ENCODE data around the gene LRRIQ3. TPM values are rescaled to one million over a fixed set of nuclear protein-coding genes. Genes with fewer than 3 reads are reported as not detected.

LRRIQ3 gene
- total and polyA plus RNA-seq, 10 of the 15 experiments (the other 5 are each of a cell fraction or from before 2014, with no cell fraction given) = 1.1 to 5.1 (median 2.7) TPM

GRCh38 chr1:74223453-74223852 lies 25.5 kb upstream of the LRRIQ3 start:
- intact Hi-C loops (cut with micrococcal nuclease; ENCODE audit: unreplicated experiment) = no loop called here
- no peak for FAIRE-seq
- Histone ChIP-seq H3K79me2 (ENCODE audit: control insufficient read depth, insufficient read depth, low read length) (no peaks in the 10 kb centered on the region), H3K9ac (ENCODE audit: control insufficient read depth, insufficient read depth, low read length) (no peak overlapping the region), H3K4me1 (ENCODE audit: control insufficient read depth, insufficient read depth, low read length) (no peaks in the 10 kb centered on the region), H4K20me1 (ENCODE audit: control insufficient read depth, insufficient read depth) (no peaks in the 10 kb centered on the region), H3K36me3 (ENCODE audit: control insufficient read depth in 2 of 2, insufficient read depth in 2 of 2, low read length in 1 of 2) (no peaks in the 10 kb centered on the region), H2AFZ (ENCODE audit: control insufficient read depth, low read depth, low read length) (no peak overlapping the region), H3K4me2 (ENCODE audit: control insufficient read depth, insufficient read depth) (no peak overlapping the region), H3K9me3 (replicated peaks; ENCODE audit: control insufficient read depth, insufficient read depth, low read length) (no peaks in the 10 kb centered on the region), H3K4me3 (no peak overlapping the region), H3K27me3 (replicated peaks in 1 of 2; ENCODE audit: control insufficient read depth in 2 of 2, insufficient read depth in 2 of 2, low read length in 1 of 2) (no peaks in the 10 kb centered on the region), H3K27ac (ENCODE audit: control insufficient read depth, insufficient read depth) (no peak overlapping the region)
- RAD21 ChIA-PET (ENCODE audit: unreplicated experiment) = no interaction called here
- POLR2A ChIA-PET = no interaction called here
- BruUV-seq (replicated peaks) = no TSS peak
- in situ Hi-C loops (cut with MboI) = no loop called here
- 27% methylated on average over 3 of the region's 3 CpGs for WGBS (ENCODE audit: insufficient coverage, insufficient replicate concordance, low lambda C conversion rate, missing lambda C conversion rate)
- SMC1A ChIA-PET (ENCODE audit: uncharacterized antibody, unreplicated experiment) = no interaction called here
- DNase-seq (ENCODE audit: low read depth, low spot score) = no peak
- TF ChIP-seq, protein P1, sequence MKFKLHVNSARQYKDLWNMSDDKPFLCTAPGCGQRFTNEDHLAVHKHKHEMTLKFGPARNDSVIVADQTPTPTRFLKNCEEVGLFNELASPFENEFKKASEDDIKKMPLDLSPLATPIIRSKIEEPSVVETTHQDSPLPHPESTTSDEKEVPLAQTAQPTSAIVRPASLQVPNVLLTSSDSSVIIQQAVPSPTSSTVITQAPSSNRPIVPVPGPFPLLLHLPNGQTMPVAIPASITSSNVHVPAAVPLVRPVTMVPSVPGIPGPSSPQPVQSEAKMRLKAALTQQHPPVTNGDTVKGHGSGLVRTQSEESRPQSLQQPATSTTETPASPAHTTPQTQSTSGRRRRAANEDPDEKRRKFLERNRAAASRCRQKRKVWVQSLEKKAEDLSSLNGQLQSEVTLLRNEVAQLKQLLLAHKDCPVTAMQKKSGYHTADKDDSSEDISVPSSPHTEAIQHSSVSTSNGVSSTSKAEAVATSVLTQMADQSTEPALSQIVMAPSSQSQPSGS (IDR thresholded peaks at IDR 0.05; ENCODE audit: low read length) = no peak
- TF ChIP-seq SUPT20H (IDR thresholded peaks at IDR 0.05; ENCODE audit: borderline replicate concordance, control insufficient read depth, low read depth, low read length) (no peak), EGR1 (IDR thresholded peaks at IDR 0.05; ENCODE audit: borderline replicate concordance in 1 of 2, low read depth in 2 of 2, low read length in 2 of 2) (no peak), SMARCA5 (IDR thresholded peaks at IDR 0.05) (no peak), STAT3 (IDR thresholded peaks at IDR 0.05; ENCODE audit: low read depth, low read length) (no peak), CBFB (IDR thresholded peaks at IDR 0.05; ENCODE audit: low read depth) (no peak), BRCA1 (IDR thresholded peaks at IDR 0.05; ENCODE audit: low read depth, low read length) (no peak), USF2 (IDR thresholded peaks at IDR 0.05; ENCODE audit: borderline replicate concordance, low read depth, low read length) (no peak), PKNOX1 (IDR thresholded peaks at IDR 0.05) (no peak), CBX5 (IDR thresholded peaks at IDR 0.05; ENCODE audit: low read depth) (no peak)
- TF ChIP-seq, protein P2, sequence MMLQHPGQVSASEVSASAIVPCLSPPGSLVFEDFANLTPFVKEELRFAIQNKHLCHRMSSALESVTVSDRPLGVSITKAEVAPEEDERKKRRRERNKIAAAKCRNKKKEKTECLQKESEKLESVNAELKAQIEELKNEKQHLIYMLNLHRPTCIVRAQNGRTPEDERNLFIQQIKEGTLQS (IDR thresholded peaks at IDR 0.05; ENCODE audit: borderline replicate concordance, extremely low read depth, low read depth, low read length) = no peak
- CTCF ChIA-PET = no interaction called here
- no peak for ATAC-seq
